Choroid plexus epithelial cell (primary cell): ENCODE measurements around the gene SNUPN.

ENCODE experiments used
- DNase-seq: peaks from one replicate; pipeline ENCODE4 v3.0.0-alpha.2; 2010; ENCODE audit warnings: low read depth
- H3K4me3 ChIP-seq: 2 replicates; pipeline ENCODE4 v1.5.1; 2011; ENCODE audit warnings: low read depth, mild to moderate bottlenecking, control low read depth, low read length, moderate library complexity
- CTCF ChIP-seq: conservative IDR thresholded peaks from 2 replicates; pipeline ENCODE4 v1.5.1; 2011; ENCODE audit warnings: low read depth, mild to moderate bottlenecking, control low read depth, inconsistent platforms, low read length, moderate library complexity

SNUPN gene

GRCh38 chr15:75653347-75653913 lies 27.9 kb upstream of the SNUPN start:
- no peak for TF ChIP-seq CTCF
- no peak for DNase-seq
- no peak overlapping the region for H3K4me3 ChIP-seq

GRCh38 chr15:75651810-75652543 lies 26.5 kb upstream of the SNUPN start:
- H3K4me3 ChIP-seq = peak overlapping the region; percentile 89
- no peak for TF ChIP-seq CTCF
- no peak for DNase-seq

GRCh38 chr15:75650908-75651809 lies 25.6 kb upstream of the SNUPN start:
- no peak for TF ChIP-seq CTCF
- H3K4me3 ChIP-seq = peak overlapping the region; percentile 89
- no peak for DNase-seq

GRCh38 chr15:75649848-75650247 lies 24.3 kb upstream of the SNUPN start:
- peak overlapping the region; percentile 89 for H3K4me3 ChIP-seq
- no peak for TF ChIP-seq CTCF

GRCh38 chr15:75649045-75649761 lies 23.7 kb upstream of the SNUPN start:
- peak overlapping the region; percentile 89 for H3K4me3 ChIP-seq
- TF ChIP-seq CTCF = no peak
- no peak for DNase-seq

More at GRCh38 chr15:75649848-75650247, 24.3 kb upstream of the SNUPN start:
- no peak for DNase-seq

- peak; percentile 50 for DNase-seq
Observed at GRCh38 chr15:75648156-75649000, 22.9 kb upstream of the SNUPN start.

More at GRCh38 chr15:75648156-75649000, 22.9 kb upstream of the SNUPN start:
- no peak for TF ChIP-seq CTCF
- H3K4me3 ChIP-seq = peak overlapping the region; percentile 89
